WI38 (cell line): ENCODE measurements around the gene GHSR.
"Not testable (repeated sequence)": the region's sequence is repeated elsewhere in the genome, so short reads cannot be mapped to it uniquely, and the experiment has no call there.

Source experiments
- H3K4me3 ChIP-seq: 2 replicates; pipeline ENCODE4 v1.5.1; 2011; ENCODE audit warnings: low read depth, mild to moderate bottlenecking, control low read depth, low read length
- CTCF ChIP-seq: IDR thresholded peaks from 2 replicates; pipeline ENCODE4 v1.5.1; 2012; ENCODE audit warnings: low read depth, mild to moderate bottlenecking, control low read depth, low read length

The GHSR gene

GRCh38 chr3:172447611-172448579 is at the start of gene GHSR:
Gene GHSR (minus strand): TSS chr3:172448456. CDS start chr3:172448413, 43 bp downstream.
- no peak within 1 kb of the TSS for H3K4me3 ChIP-seq
- TF ChIP-seq CTCF, result no peak

- H3K4me3 ChIP-seq, result not testable (repeated sequence)
- TF ChIP-seq CTCF, result peak; percentile 57
These were observed 42.0 kb upstream of the GHSR start for GRCh38 chr3:172490198-172490669.

- no peak overlapping the region for H3K4me3 ChIP-seq
- no peak for TF ChIP-seq CTCF
These were observed 29.9 kb upstream of the GHSR start for GRCh38 chr3:172478116-172478515.

GRCh38 chr3:172476347-172476746 is 28.1 kb upstream of the GHSR start:
- TF ChIP-seq CTCF, result no peak
- H3K4me3 ChIP-seq, result peak overlapping the region; percentile 60

- no peak for TF ChIP-seq CTCF
- no peak overlapping the region for H3K4me3 ChIP-seq
These were observed 27.4 kb upstream of the GHSR start for GRCh38 chr3:172475703-172476102.

- TF ChIP-seq CTCF, result no peak
These were observed 23.6 kb upstream of the GHSR start for GRCh38 chr3:172471903-172472302.

GRCh38 chr3:172470588-172470987 is 22.3 kb upstream of the GHSR start:
- no peak overlapping the region for H3K4me3 ChIP-seq
- TF ChIP-seq CTCF, result no peak

More at GRCh38 chr3:172471903-172472302, 23.6 kb upstream of the GHSR start:
- no peak overlapping the region for H3K4me3 ChIP-seq
